Body of pancreas (tissue), 4 donors: ENCODE results near the gene EOMES.

Experiments
- POLR2A ChIP-seq, 3 donors: fragments of 450-650 bp; IDR thresholded peaks; one replicate each; pipeline ENCODE4 v1.6.1; 2016; ENCODE audit warnings: antibody characterized with exemption in 3 of 3, mild to moderate bottlenecking in 2 of 3
- TF ChIP-seq, protein P1 (sequence below), 7 experiments: fragments of 450-650 bp in 4 of 7; fragments of 200-600 bp in 3 of 7; sonication (generic) in 3 of 7; IDR thresholded peaks; one replicate each; pipeline ENCODE4 v1.5.1; 2016 to 2019; ENCODE audit warnings: antibody characterized with exemption in 7 of 7

DNA sequence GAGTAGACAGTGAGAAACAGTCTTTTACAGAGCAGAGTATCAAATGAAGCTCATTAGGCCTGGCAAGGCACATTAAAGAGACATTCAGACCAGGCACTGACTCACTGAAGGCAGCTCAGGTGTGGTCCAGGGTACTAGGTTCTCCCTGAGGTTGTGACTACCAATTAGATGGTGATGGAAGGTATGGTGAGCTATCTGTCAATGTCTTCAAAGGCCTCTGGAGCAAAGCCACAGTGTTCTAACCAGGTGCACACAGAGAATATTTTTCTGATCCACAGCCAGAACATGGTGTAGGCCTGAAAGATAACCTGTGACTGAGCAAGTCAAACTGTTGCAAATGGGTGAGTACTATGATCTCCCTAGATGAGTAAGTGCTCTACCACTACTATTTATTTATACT is 51.5 kb downstream of the EOMES start:
- TF ChIP-seq, protein P1, sequence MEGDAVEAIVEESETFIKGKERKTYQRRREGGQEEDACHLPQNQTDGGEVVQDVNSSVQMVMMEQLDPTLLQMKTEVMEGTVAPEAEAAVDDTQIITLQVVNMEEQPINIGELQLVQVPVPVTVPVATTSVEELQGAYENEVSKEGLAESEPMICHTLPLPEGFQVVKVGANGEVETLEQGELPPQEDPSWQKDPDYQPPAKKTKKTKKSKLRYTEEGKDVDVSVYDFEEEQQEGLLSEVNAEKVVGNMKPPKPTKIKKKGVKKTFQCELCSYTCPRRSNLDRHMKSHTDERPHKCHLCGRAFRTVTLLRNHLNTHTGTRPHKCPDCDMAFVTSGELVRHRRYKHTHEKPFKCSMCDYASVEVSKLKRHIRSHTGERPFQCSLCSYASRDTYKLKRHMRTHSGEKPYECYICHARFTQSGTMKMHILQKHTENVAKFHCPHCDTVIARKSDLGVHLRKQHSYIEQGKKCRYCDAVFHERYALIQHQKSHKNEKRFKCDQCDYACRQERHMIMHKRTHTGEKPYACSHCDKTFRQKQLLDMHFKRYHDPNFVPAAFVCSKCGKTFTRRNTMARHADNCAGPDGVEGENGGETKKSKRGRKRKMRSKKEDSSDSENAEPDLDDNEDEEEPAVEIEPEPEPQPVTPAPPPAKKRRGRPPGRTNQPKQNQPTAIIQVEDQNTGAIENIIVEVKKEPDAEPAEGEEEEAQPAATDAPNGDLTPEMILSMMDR (IDR thresholded peaks at IDR 0.05) = no peak
- TF ChIP-seq POLR2A (IDR thresholded peaks at IDR 0.05) = no peak
